ENCODE measurements around the gene PCLAF. TPM values are rescaled to one million over a fixed set of nuclear protein-coding genes. Genes with fewer than 3 reads are reported as not detected.

Gene PCLAF
- total and polyA plus RNA-seq, 2 of the 8 experiments (the other 6 are each of a cell fraction or from before 2014, with no cell fraction given), result 76.2 to 124 TPM

GRCh38 chr15:64381000-64381751 lies at the start of gene PCLAF (continued):
- TF ChIP-seq JUND (IDR thresholded peaks at IDR 0.05; ENCODE audit: low read length) (no peak), MAX (IDR thresholded peaks at IDR 0.05) (peak; percentile 49; the same call in 1 of the 2 replicates), POU5F1 (IDR thresholded peaks at IDR 0.05; ENCODE audit: low read depth, low read length) (no peak), CEBPB (IDR thresholded peaks at IDR 0.05; ENCODE audit: low read depth, low read length) (no peak), SIN3A (conservative IDR thresholded peaks at IDR 0.05 in 1 of 2, IDR thresholded peaks at IDR 0.05 in 1 of 2; ENCODE audit: low read depth in 1 of 2, low read length in 2 of 2) (peak in 1 of 2 experiments; percentile 84; a peak in 2 of 4 replicates), SIX5 (IDR thresholded peaks at IDR 0.05; ENCODE audit: low read depth, low read length) (no peak), HDAC2 (IDR thresholded peaks at IDR 0.05; ENCODE audit: borderline replicate concordance in 1 of 2, low read depth in 2 of 2, low read length in 2 of 2) (no peak), RFX5 (IDR thresholded peaks at IDR 0.05; ENCODE audit: borderline replicate concordance, low read depth, low read length) (no peak), JUN (IDR thresholded peaks at IDR 0.05; ENCODE audit: low read depth, low read length) (no peak), ATF2 (IDR thresholded peaks at IDR 0.05; ENCODE audit: low read length) (no peak), TEAD4 (IDR thresholded peaks at IDR 0.05; ENCODE audit: low read depth, low read length) (no peak), EGR1 (IDR thresholded peaks at IDR 0.05; ENCODE audit: borderline replicate concordance, low read depth, low read length) (0 out of 2 replicates have a peak, but pooled peaks have one; percentile 22), ATF3 (IDR thresholded peaks at IDR 0.05; ENCODE audit: insufficient read depth, low read depth, low read length) (no peak), BRCA1 (IDR thresholded peaks at IDR 0.05; ENCODE audit: low read depth, low read length) (no peak), GTF2F1 (IDR thresholded peaks at IDR 0.05; ENCODE audit: borderline replicate concordance, low read depth, low read length) (peak; percentile 90; the same call in 1 of the 2 replicates), BCL11A (IDR thresholded peaks at IDR 0.05; ENCODE audit: low read depth in 2 of 2, low read length in 2 of 2) (no peak)

Measured in H1 (cell line).